Osteoblast (primary cell): ENCODE data around the gene CISD3. TPM values are rescaled to one million over a fixed set of nuclear protein-coding genes. Genes with fewer than 3 reads are reported as not detected.

Source experiments
- DNase-seq: peaks from one replicate; pipeline ENCODE4 v3.0.0; 2011; ENCODE audit warnings: low spot score, mixed read lengths; ENCODE audit not compliant: insufficient read length; ENCODE audit errors: missing footprints
- H2AFZ ChIP-seq: 2 replicates; pipeline ENCODE4 v1.6.0; 2011; ENCODE audit warnings: mild to moderate bottlenecking, low read length
- H3K27ac ChIP-seq: 2 replicates; pipeline ENCODE4 v1.5.1; 2011; ENCODE audit warnings: mild to moderate bottlenecking, low read depth, low read length, moderate library complexity
- H3K27me3 ChIP-seq: 2 replicates; pipeline ENCODE4 v1.6.0; 2012; ENCODE audit warnings: mild to moderate bottlenecking, control low read depth, inconsistent platforms, low read length, moderate library complexity; ENCODE audit not compliant: insufficient read depth
- H3K36me3 ChIP-seq: 2 replicates; pipeline ENCODE4 v1.5.1; 2011; ENCODE audit warnings: mild to moderate bottlenecking, low read length, control low read depth, moderate library complexity; ENCODE audit not compliant: insufficient read depth
- H3K4me1 ChIP-seq: 2 replicates; pipeline ENCODE4 v1.5.1; 2011; ENCODE audit warnings: mild to moderate bottlenecking, low read length, control low read depth, moderate library complexity; ENCODE audit not compliant: insufficient read depth
- H3K4me2 ChIP-seq: 2 replicates; pipeline ENCODE4 v1.6.0; 2011; ENCODE audit warnings: mild to moderate bottlenecking, low read length; ENCODE audit not compliant: insufficient read depth
- H3K4me3 ChIP-seq: fragments of 200-600 bp; sonication (generic); 3 replicates; pipeline ENCODE4 v1.5.1; 2012; ENCODE audit warnings: mild to moderate bottlenecking, low read length, inconsistent platforms; ENCODE audit not compliant: insufficient read depth
- H3K79me2 ChIP-seq: 2 replicates; pipeline ENCODE4 v1.6.0; 2012; ENCODE audit warnings: mild to moderate bottlenecking, low read length, control low read depth, inconsistent platforms; ENCODE audit not compliant: insufficient read depth
- H3K9me3 ChIP-seq: 2 replicates; pipeline ENCODE4 v1.5.1; 2011; ENCODE audit warnings: low read depth, low read length, control low read depth
- H4K20me1 ChIP-seq: 2 replicates; pipeline ENCODE4 v1.6.0; 2012; ENCODE audit warnings: mild to moderate bottlenecking, low read length, control low read depth; ENCODE audit not compliant: insufficient read depth
- total RNA-seq: library from RNA; depleted of rRNA; stranded (reverse); fragments of >200 nt; gene quantifications from 2 replicates; pipeline ENCODE4 v1.2.3, GENCODE V29; 2012
- TF ChIP-seq, protein P1 (sequence below): IDR thresholded peaks from 2 replicates; pipeline ENCODE4 v1.5.1; 2011; ENCODE audit warnings: mild to moderate bottlenecking, low read depth, low read length, moderate library complexity; ENCODE audit errors: extremely low read depth

The CISD3 gene
- total RNA-seq, 1 donor = 3.6 TPM

DNA sequence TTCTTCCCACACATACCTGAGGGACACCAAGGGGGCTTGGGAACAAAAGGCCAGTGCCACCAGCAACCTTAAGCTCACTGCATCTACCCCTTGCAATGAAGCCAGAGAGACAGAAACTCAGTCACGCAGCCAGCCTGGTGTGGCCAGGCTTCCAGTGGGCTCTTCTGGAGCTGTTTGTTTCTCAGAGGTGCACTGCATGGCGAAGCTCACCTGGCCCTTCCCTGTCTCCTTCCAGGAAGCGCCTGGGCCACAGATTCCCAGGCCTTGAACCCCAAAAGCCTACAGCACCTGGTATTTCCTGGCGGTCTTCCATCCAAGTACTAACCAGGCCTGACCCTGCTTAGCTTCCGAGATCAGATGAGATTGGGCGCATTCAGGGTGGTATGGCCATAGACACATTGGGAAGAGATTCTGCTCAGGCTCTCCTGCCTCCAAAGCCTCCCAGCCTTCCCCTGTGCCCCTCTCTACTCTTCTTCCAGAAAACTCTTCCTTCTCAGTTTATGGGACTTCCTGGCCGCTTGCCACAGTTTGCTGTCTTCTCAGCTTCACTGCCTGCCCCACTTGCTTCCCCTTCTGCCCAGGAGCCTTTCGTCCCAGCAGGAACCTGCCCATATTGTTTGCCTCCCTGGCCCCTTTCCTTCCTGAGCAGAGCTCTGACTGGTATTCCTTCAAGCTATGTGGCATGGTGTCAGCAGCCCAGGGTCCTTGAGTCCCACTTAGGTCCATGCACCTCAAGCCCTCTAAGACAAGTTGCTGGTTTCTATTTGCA is 1.6 kb downstream of the CISD3 start:
- TF ChIP-seq, protein P1, sequence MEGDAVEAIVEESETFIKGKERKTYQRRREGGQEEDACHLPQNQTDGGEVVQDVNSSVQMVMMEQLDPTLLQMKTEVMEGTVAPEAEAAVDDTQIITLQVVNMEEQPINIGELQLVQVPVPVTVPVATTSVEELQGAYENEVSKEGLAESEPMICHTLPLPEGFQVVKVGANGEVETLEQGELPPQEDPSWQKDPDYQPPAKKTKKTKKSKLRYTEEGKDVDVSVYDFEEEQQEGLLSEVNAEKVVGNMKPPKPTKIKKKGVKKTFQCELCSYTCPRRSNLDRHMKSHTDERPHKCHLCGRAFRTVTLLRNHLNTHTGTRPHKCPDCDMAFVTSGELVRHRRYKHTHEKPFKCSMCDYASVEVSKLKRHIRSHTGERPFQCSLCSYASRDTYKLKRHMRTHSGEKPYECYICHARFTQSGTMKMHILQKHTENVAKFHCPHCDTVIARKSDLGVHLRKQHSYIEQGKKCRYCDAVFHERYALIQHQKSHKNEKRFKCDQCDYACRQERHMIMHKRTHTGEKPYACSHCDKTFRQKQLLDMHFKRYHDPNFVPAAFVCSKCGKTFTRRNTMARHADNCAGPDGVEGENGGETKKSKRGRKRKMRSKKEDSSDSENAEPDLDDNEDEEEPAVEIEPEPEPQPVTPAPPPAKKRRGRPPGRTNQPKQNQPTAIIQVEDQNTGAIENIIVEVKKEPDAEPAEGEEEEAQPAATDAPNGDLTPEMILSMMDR = no peak
- H3K36me3 ChIP-seq = peaks cover 26% of the 10 kb centered on the region
- no peak for DNase-seq
- peak overlapping the region; percentile 96 for H3K4me2 ChIP-seq
- no peaks in the 10 kb centered on the region for H3K9me3 ChIP-seq
- H3K27ac ChIP-seq = no peak overlapping the region
- no peak overlapping the region for H2AFZ ChIP-seq
- peaks cover 33% of the 10 kb centered on the region for H3K79me2 ChIP-seq
- no peak overlapping the region for H3K4me3 ChIP-seq
- peaks cover 36% of the 10 kb centered on the region for H4K20me1 ChIP-seq
- no peaks in the 10 kb centered on the region for H3K27me3 ChIP-seq
- peaks cover 18% of the 10 kb centered on the region for H3K4me1 ChIP-seq

DNA sequence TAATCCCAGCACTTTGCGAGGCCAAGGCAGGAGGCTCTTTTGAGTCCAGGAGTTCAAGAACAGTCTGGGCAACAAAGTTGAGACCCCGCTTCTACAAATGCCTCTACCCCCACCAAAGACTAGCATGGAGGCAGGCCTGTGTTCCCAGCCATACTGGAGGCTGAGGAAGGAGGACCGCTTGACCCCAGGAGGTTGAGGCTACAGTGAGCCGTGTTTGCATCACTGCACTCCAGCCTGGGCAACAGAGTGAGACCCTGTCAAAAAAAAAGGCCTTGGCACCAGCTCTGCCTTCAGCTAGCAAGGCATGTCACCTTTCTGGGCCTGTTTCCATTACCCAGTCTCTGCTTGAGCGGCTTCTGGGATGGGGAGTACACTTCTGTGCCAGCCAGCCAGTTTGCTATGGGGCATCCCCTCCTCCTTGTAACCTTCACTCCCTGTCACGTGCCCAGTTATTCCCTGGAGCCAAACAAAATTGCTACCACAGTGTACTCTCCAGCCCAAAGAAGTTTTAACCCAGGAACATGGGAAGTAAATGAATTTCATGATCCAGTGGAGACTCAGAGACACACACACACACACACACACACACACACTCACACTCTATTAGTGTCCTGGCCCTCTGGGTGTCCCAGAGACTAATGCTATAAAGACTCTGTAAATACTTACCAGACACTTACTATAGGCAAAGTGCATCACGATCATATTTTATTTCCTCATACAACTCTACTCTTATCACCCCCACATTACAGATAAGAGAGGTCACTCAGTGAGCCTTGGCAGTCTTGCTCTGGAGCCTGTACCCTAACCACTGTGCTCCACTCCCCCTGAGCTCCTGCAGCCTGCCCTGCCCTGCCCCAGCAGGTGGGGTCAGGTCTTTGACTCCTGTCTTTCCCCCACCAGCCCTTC is 2.5 kb downstream of the CISD3 start:
- H3K4me1 ChIP-seq = peaks cover 18% of the 10 kb centered on the region
- H4K20me1 ChIP-seq = peaks cover 36% of the 10 kb centered on the region
- H3K9me3 ChIP-seq = no peaks in the 10 kb centered on the region
- no peak overlapping the region for H2AFZ ChIP-seq
- H3K4me3 ChIP-seq = no peak overlapping the region
- DNase-seq = no peak
- TF ChIP-seq, protein P1 = no peak
- no peak overlapping the region for H3K4me2 ChIP-seq
- peaks cover 34% of the 10 kb centered on the region for H3K36me3 ChIP-seq
- no peaks in the 10 kb centered on the region for H3K27me3 ChIP-seq
- no peak overlapping the region for H3K27ac ChIP-seq
- peaks cover 33% of the 10 kb centered on the region for H3K79me2 ChIP-seq

DNA sequence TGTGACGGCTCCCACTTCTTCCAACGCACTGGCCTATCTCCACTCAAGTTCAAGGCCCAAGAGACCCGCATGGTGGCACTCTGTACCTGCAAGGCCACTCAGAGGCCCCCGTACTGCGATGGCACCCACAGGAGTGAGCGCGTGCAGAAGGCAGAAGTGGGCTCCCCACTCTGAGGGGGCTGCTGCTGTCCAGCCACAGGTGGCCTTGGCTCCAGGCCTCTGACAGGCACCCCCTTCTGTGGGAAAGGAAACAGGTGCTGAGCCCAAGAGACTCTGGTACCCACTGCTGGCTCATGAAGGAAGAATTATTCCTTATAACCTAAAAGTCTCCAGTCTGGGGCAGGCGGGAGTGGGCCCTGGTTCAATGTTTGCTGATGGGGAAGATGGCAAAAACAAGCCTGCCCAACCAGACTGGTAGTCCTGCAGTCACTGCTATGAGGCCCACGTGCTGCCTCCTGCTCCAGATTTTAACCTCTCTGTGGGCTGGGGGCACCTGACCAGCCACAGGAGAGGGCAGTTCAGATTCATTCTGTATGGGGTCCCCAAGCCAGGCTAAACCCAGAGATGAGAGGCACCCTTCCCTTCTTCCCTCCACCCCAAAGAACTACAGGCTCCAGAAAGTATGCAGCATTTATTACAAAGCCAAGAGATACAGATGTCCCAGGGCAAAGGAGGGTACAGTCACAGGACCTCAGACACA is 3.3 kb downstream of the CISD3 start:
- peaks cover 41% of the 10 kb centered on the region for H3K36me3 ChIP-seq
- H3K27ac ChIP-seq = no peak overlapping the region
- TF ChIP-seq, protein P1 = no peak
- peaks cover 41% of the 10 kb centered on the region for H4K20me1 ChIP-seq
- DNase-seq = peak; percentile 41
- H3K27me3 ChIP-seq = no peaks in the 10 kb centered on the region
- H3K4me1 ChIP-seq = peaks cover 18% of the 10 kb centered on the region
- H2AFZ ChIP-seq = no peak overlapping the region
- peaks cover 39% of the 10 kb centered on the region for H3K79me2 ChIP-seq
- no peaks in the 10 kb centered on the region for H3K9me3 ChIP-seq
- no peak overlapping the region for H3K4me3 ChIP-seq
- H3K4me2 ChIP-seq = no peak overlapping the region
